HCT116 (cell line): Measurements from ENCODE around the gene ELFN1.

Experiments
- CTCF ChIP-seq, 3 experiments: fragments of 200-600 bp in 1 of 3; sonication (generic) in 1 of 3; IDR thresholded peaks in 2 of 3; conservative IDR thresholded peaks in 1 of 3; 2 replicates each; pipeline ENCODE4 v1.5.1; 2012 to 2017; ENCODE audit warnings: low read depth in 2 of 3, low read length in 2 of 3, antibody characterized with exemption in 1 of 3, borderline replicate concordance in 1 of 3, control low read depth in 1 of 3, mild to moderate bottlenecking in 1 of 3, mixed read lengths in 1 of 3, mixed run types in 1 of 3, moderate library complexity in 1 of 3; ENCODE audit not compliant: insufficient read depth in 1 of 3
- SP1 ChIP-seq: IDR thresholded peaks from 2 replicates; pipeline ENCODE4 v1.6.1; 2012; ENCODE audit warnings: low read depth
- ZFX ChIP-seq: fragments of 450-650 bp; IDR thresholded peaks from 2 replicates; pipeline ENCODE4 v1.6.1; 2017

- no peak for TF ChIP-seq ZFX
- TF ChIP-seq CTCF (IDR thresholded peaks at IDR 0.05 in 2 of 3, conservative IDR thresholded peaks at IDR 0.05 in 1 of 3; ENCODE audit: borderline replicate concordance in 1 of 3, insufficient read depth in 1 of 3, low read depth in 2 of 3, low read length in 2 of 3) = no peak
- no peak for TF ChIP-seq SP1
Observed at GRCh38 chr7:1661461-1661860, 8.6 kb upstream of the ELFN1 start.
